ENCODE measurements around the gene SAT2.

- no peak for TF ChIP-seq CTCF (IDR thresholded peaks at IDR 0.05 in 4 of 5, conservative IDR thresholded peaks at IDR 0.05 in 1 of 5)
- TF ChIP-seq POLR2A (IDR thresholded peaks at IDR 0.05), result no peak
Observed at GRCh38 chr17:7656958-7657609, 29.5 kb upstream of the SAT2 start.

All from gastrocnemius medialis (tissue), 4 donors.